H9 (cell line): Measurements from ENCODE around the gene CFAP410. TPM values are rescaled to one million over a fixed set of nuclear protein-coding genes. Genes with fewer than 3 reads are reported as not detected.
"Not testable (repeated sequence)": the region's sequence is repeated elsewhere in the genome, so short reads cannot be mapped to it uniquely, and the experiment has no call there.

ENCODE experiments used
- DNase-seq: peaks from one replicate; pipeline ENCODE4 v3.0.0-alpha.2; 2017
- H2AFZ ChIP-seq: one replicate; pipeline ENCODE4 v1.6.1; 2013; ENCODE audit warnings: mild to moderate bottlenecking, low read length, control low read depth, moderate library complexity
- H2AK5ac ChIP-seq: 2 replicates; pipeline ENCODE4 v1.6.1; 2013; ENCODE audit warnings: low read length, control low read depth, mixed read lengths; ENCODE audit not compliant: insufficient read length
- H2BK120ac ChIP-seq: one replicate; pipeline ENCODE4 v1.6.1; 2013; ENCODE audit warnings: low read depth, mild to moderate bottlenecking, low read length, control low read depth, inconsistent platforms; ENCODE audit not compliant: poor library complexity, severe bottlenecking
- H2BK12ac ChIP-seq: 2 replicates; pipeline ENCODE4 v1.6.1; 2013; ENCODE audit warnings: low read length, control low read depth, mixed read lengths, low read depth; ENCODE audit not compliant: insufficient read length
- H2BK15ac ChIP-seq: 2 replicates; pipeline ENCODE4 v1.6.1; 2013; ENCODE audit warnings: low read depth, low read length, control low read depth
- H2BK20ac ChIP-seq: one replicate; pipeline ENCODE4 v1.6.1; 2013; ENCODE audit warnings: low read depth, mild to moderate bottlenecking, low read length, control low read depth, inconsistent platforms; ENCODE audit not compliant: poor library complexity, severe bottlenecking
- H2BK5ac ChIP-seq: 2 replicates; pipeline ENCODE4 v1.6.1; 2013; ENCODE audit warnings: low read length, control low read depth, mixed read lengths; ENCODE audit not compliant: insufficient read length
- H3K14ac ChIP-seq: 2 replicates; pipeline ENCODE4 v1.6.1; 2013; ENCODE audit warnings: low read length, control low read depth; ENCODE audit not compliant: insufficient read depth
- H3K18ac ChIP-seq: 2 replicates; pipeline ENCODE4 v1.6.1; 2013; ENCODE audit warnings: low read depth, mild to moderate bottlenecking, mixed read lengths, low read length, control low read depth; ENCODE audit not compliant: insufficient read length
- H3K23ac ChIP-seq: 2 replicates; pipeline ENCODE4 v1.6.1; 2013; ENCODE audit warnings: low read length, control low read depth, mixed read lengths, low read depth; ENCODE audit not compliant: insufficient read length
- H3K23me2 ChIP-seq: 2 replicates; pipeline ENCODE4 v1.6.1; 2013; ENCODE audit warnings: low read depth, mild to moderate bottlenecking, mixed read lengths, low read length, control low read depth; ENCODE audit not compliant: insufficient read length, poor library complexity, severe bottlenecking
- H3K27ac ChIP-seq: 2 replicates; pipeline ENCODE4 v1.5.1; 2013; ENCODE audit warnings: low read length, control low read depth, mixed read lengths, low read depth; ENCODE audit not compliant: insufficient read length
- H3K27me3 ChIP-seq: 2 replicates; pipeline ENCODE4 v1.6.1; 2013; ENCODE audit warnings: low read length, control low read depth, inconsistent platforms; ENCODE audit not compliant: insufficient read depth
- H3K4ac ChIP-seq: 2 replicates; pipeline ENCODE4 v1.6.1; 2013; ENCODE audit warnings: low read depth, mild to moderate bottlenecking, control low read depth, inconsistent platforms, low read length, moderate library complexity
- H3K4me1 ChIP-seq: 2 replicates; pipeline ENCODE4 v1.6.1; 2013; ENCODE audit warnings: low read length, control low read depth, inconsistent platforms; ENCODE audit not compliant: insufficient read depth
- H3K4me2 ChIP-seq: 2 replicates; pipeline ENCODE4 v1.6.1; 2013; ENCODE audit warnings: low read length, control low read depth, mixed read lengths; ENCODE audit not compliant: insufficient read length, insufficient read depth
- H3K56ac ChIP-seq: 2 replicates; pipeline ENCODE4 v1.6.1; 2013; ENCODE audit warnings: low read depth, mild to moderate bottlenecking, mixed read lengths, low read length, control low read depth; ENCODE audit not compliant: insufficient read length
- H3K79me1 ChIP-seq: 2 replicates; pipeline ENCODE4 v1.6.1; 2013; ENCODE audit warnings: low read depth, mild to moderate bottlenecking, moderate library complexity, low read length, control low read depth, inconsistent platforms; ENCODE audit not compliant: insufficient read depth, poor library complexity, severe bottlenecking
- H3K79me2 ChIP-seq: 2 replicates; pipeline ENCODE4 v1.6.1; 2013; ENCODE audit warnings: low read length, control low read depth, inconsistent platforms; ENCODE audit not compliant: insufficient read depth
- H3K9ac ChIP-seq: 2 replicates; pipeline ENCODE4 v1.6.1; 2013; ENCODE audit warnings: low read length, control low read depth, mixed read lengths; ENCODE audit not compliant: insufficient read length; ENCODE audit errors: extremely low read depth
- H3K9me3 ChIP-seq: one replicate; pipeline ENCODE4 v1.6.1; 2013; ENCODE audit warnings: low read depth, low read length, inconsistent platforms; ENCODE audit not compliant: control insufficient read depth
- H3T11ph ChIP-seq: one replicate; pipeline ENCODE4 v1.6.1; 2013; ENCODE audit warnings: mild to moderate bottlenecking, low read length, control low read depth, inconsistent platforms
- H4K20me1 ChIP-seq: one replicate; pipeline ENCODE4 v1.6.1; 2013; ENCODE audit not compliant: control insufficient read depth, insufficient read length, insufficient read depth
- H4K5ac ChIP-seq: 2 replicates; pipeline ENCODE4 v1.6.1; 2013; ENCODE audit warnings: low read depth, mild to moderate bottlenecking, mixed read lengths, low read length, control low read depth; ENCODE audit not compliant: insufficient read length
- H4K8ac ChIP-seq: replicated peaks from 2 replicates; pipeline ENCODE4 v1.6.1; 2013; ENCODE audit warnings: low read length, control low read depth, mixed read lengths, low read depth; ENCODE audit not compliant: insufficient read length
- H4K91ac ChIP-seq: 2 replicates; pipeline ENCODE4 v1.6.1; 2013; ENCODE audit warnings: low read depth, mild to moderate bottlenecking, moderate library complexity, mixed read lengths, low read length, control low read depth; ENCODE audit not compliant: insufficient read length
- H3K27ac Mint-ChIP-seq, 3 experiments: 2 replicates in 2 of 3; 3 replicates in 1 of 3; pipeline ENCODE4 v1.8.0; 2020 to 2021; ENCODE audit warnings: mixed read lengths in 3 of 3, mild to moderate bottlenecking in 1 of 3, moderate library complexity in 1 of 3
- H3K27me3 Mint-ChIP-seq: 2 replicates; pipeline ENCODE4 v1.8.0; 2021; ENCODE audit warnings: low read depth, mild to moderate bottlenecking, moderate library complexity, mixed read lengths
- H3K36me3 Mint-ChIP-seq, 3 experiments: 2 replicates in 2 of 3; 3 replicates in 1 of 3; pipeline ENCODE4 v1.8.0; 2020 to 2021; ENCODE audit warnings: low read depth in 3 of 3, mixed read lengths in 3 of 3; ENCODE audit not compliant: insufficient read depth in 1 of 3
- H3K4me1 Mint-ChIP-seq, 2 experiments: 2 replicates each; pipeline ENCODE4 v1.8.0; 2020; ENCODE audit warnings: mixed read lengths in 2 of 2
- H3K4me3 Mint-ChIP-seq, 2 experiments: 2 replicates in 1 of 2; 3 replicates in 1 of 2; pipeline ENCODE4 v1.8.0; 2020 to 2021; ENCODE audit warnings: mild to moderate bottlenecking in 2 of 2, mixed read lengths in 2 of 2, moderate library complexity in 1 of 2
- H3K9me3 Mint-ChIP-seq, 2 experiments: 2 replicates in 1 of 2; 3 replicates in 1 of 2; pipeline ENCODE4 v1.8.0; 2020; ENCODE audit warnings: mild to moderate bottlenecking in 2 of 2, mixed read lengths in 2 of 2, moderate library complexity in 1 of 2
- CTCF ChIP-seq: fragments of 200-600 bp; sonication (generic); conservative IDR thresholded peaks from 3 replicates; pipeline ENCODE4 v1.8.0; 2021; ENCODE audit warnings: antibody characterized with exemption, mild to moderate bottlenecking
- WGBS: extraction: QIAGEN DNeasy Blood & Tissue Kit; methylation state at CpG from one replicate; pipeline ENCODE4 v1.1.7; 2013; ENCODE audit warnings: missing lambda C conversion rate, low lambda C conversion rate, mixed read lengths; ENCODE audit not compliant: insufficient read length; ENCODE audit errors: extremely low coverage; 5-methylcytosine and 5-hydroxymethylcytosine counted together
- total RNA-seq: library from RNA; stranded (reverse); gene quantifications from 2 replicates; pipeline ENCODE4 v1.2.1, GENCODE V29; 2021

The CFAP410 gene
- total RNA-seq, 1 experiment from 2014 or later = 17.0 TPM

- Histone ChIP-seq H3K9me3 (no peaks in the 10 kb centered on the region), H3K79me2 (no peaks in the 10 kb centered on the region), H2BK20ac (no peak overlapping the region), H2BK5ac (no peak overlapping the region), H3K27ac (no peak overlapping the region), H3K9ac (no peak overlapping the region), H3K79me1 (no peaks in the 10 kb centered on the region), H3K4me1 (no peaks in the 10 kb centered on the region), H2BK15ac (no peak overlapping the region), H4K8ac (no peak overlapping the region), H3K4ac (no peak overlapping the region), H2AFZ (no peak overlapping the region), H3K56ac (no peak overlapping the region), H4K20me1 (no peaks in the 10 kb centered on the region), H3K14ac (no peak overlapping the region), H3K23me2 (no peaks in the 10 kb centered on the region), H3K4me2 (no peak overlapping the region), H2BK12ac (no peak overlapping the region), H4K91ac (no peak overlapping the region), H3K23ac (no peak overlapping the region), H2AK5ac (no peak overlapping the region), H3K27me3 (no peaks in the 10 kb centered on the region), H2BK120ac (no peak overlapping the region), H3T11ph (no peak overlapping the region), H3K18ac (no peak overlapping the region), H4K5ac (no peak overlapping the region)
- TF ChIP-seq CTCF = no peak
- peaks cover 0 to 9% of the 10 kb centered on the region in 2 experiments; a peak in 3 of 5 replicates for H3K9me3 Mint-ChIP-seq
- no peaks in the 10 kb centered on the region for H3K4me1 Mint-ChIP-seq
- no peak overlapping the region for H3K27ac Mint-ChIP-seq
- WGBS = no CpG with 5 or more reads among the region's 1 CpG
- peaks cover 16% of the 10 kb centered on the region for H3K27me3 Mint-ChIP-seq
- H3K36me3 Mint-ChIP-seq = no peaks in the 10 kb centered on the region; a peak in 1 of 7 replicates
- no peak for DNase-seq
- H3K4me3 Mint-ChIP-seq = no peak overlapping the region
Observed at GRCh38 chr21:44363278-44363677, 24.1 kb upstream of the CFAP410 start.

GRCh38 chr21:44361903-44362302 lies 22.7 kb upstream of the CFAP410 start:
- not testable (repeated sequence) for H3K4me2 ChIP-seq, H3K9me3 ChIP-seq, H4K20me1 ChIP-seq, H3K56ac ChIP-seq, H3K27ac ChIP-seq, H2BK12ac ChIP-seq, H2BK20ac ChIP-seq, H3K27ac Mint-ChIP-seq, H3K9me3 Mint-ChIP-seq, H3K4me3 Mint-ChIP-seq, H2BK5ac ChIP-seq, H3K23ac ChIP-seq, H3K14ac ChIP-seq, H3K27me3 ChIP-seq, H3K4me1 Mint-ChIP-seq, H3K18ac ChIP-seq, H3K79me1 ChIP-seq, H4K8ac ChIP-seq, H2BK120ac ChIP-seq, H2AK5ac ChIP-seq, H3K4me1 ChIP-seq, H3T11ph ChIP-seq, H3K23me2 ChIP-seq, H3K36me3 Mint-ChIP-seq, H4K5ac ChIP-seq, DNase-seq, H3K9ac ChIP-seq, H2AFZ ChIP-seq, H2BK15ac ChIP-seq, H3K4ac ChIP-seq, H3K79me2 ChIP-seq, H4K91ac ChIP-seq
- no CpG with 5 or more reads among the region's 5 CpGs for WGBS
- peaks cover 13% of the 10 kb centered on the region for H3K27me3 Mint-ChIP-seq
